GM12872 (cell line): ENCODE measurements around the gene CCDC148.

Experiments
- TF ChIP-seq, protein P1 (sequence below): IDR thresholded peaks from 3 replicates; pipeline ENCODE4 v1.5.1; 2011; ENCODE audit warnings: low read depth, mild to moderate bottlenecking, low read length, moderate library complexity; ENCODE audit not compliant: insufficient read depth

CCDC148 gene

DNA sequence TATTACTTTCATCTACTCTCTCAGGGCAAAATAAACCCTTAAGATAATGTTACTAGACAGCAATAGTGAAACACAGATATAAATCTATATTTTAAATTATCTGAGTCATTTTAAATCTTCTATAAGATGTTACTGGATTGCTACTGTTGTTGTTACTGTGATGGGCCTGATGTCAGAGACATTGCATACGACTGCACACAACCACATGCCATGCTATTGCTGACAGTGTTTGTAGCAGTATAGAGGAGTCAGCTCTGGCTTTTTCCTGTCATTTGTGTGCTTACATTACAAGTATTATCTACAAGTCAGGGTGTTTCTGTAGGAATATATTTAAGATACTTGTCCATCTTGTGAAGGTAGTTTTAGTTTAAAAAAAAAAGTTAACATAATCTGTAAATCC is 63.9 kb downstream of the CCDC148 start:
- TF ChIP-seq, protein P1, sequence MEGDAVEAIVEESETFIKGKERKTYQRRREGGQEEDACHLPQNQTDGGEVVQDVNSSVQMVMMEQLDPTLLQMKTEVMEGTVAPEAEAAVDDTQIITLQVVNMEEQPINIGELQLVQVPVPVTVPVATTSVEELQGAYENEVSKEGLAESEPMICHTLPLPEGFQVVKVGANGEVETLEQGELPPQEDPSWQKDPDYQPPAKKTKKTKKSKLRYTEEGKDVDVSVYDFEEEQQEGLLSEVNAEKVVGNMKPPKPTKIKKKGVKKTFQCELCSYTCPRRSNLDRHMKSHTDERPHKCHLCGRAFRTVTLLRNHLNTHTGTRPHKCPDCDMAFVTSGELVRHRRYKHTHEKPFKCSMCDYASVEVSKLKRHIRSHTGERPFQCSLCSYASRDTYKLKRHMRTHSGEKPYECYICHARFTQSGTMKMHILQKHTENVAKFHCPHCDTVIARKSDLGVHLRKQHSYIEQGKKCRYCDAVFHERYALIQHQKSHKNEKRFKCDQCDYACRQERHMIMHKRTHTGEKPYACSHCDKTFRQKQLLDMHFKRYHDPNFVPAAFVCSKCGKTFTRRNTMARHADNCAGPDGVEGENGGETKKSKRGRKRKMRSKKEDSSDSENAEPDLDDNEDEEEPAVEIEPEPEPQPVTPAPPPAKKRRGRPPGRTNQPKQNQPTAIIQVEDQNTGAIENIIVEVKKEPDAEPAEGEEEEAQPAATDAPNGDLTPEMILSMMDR, result no peak

DNA sequence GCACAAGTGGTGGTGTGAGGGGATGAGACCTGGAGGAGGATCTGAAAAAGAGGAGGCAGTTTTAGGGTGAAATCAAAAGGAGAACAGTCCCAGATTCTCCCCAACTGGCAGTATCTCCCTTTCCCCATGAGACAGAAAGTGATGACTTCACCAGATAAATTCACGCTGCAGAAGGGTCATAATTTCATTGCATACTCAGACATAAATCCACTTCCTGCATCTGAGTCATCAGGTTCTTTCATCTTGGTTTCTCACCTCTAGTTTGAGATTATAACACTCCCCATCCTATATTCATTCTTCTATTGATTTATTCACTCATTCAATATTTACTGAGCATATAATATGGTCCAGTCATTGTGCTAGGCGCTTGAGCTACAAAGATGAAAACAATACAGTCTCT is 64.7 kb downstream of the CCDC148 start:
- TF ChIP-seq, protein P1, result no peak

DNA sequence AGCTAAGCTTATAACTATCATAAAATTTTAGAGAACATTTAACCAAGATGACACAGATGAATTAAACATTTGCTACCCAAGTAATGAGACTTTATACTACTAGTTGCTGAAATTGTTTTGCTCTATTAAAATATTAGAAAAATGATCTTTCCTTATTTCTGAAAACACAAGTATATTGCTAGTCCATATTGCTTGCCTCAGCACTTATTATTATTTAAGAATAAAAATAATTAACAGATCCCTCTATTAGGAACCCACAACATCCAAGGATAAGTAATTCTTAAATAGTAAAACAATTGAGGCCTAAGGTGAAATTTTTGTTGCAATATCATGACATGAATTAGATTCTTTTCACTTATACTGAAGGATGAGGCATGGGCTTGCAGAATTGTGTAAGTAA is 65.2 kb downstream of the CCDC148 start:
- TF ChIP-seq, protein P1, result no peak

DNA sequence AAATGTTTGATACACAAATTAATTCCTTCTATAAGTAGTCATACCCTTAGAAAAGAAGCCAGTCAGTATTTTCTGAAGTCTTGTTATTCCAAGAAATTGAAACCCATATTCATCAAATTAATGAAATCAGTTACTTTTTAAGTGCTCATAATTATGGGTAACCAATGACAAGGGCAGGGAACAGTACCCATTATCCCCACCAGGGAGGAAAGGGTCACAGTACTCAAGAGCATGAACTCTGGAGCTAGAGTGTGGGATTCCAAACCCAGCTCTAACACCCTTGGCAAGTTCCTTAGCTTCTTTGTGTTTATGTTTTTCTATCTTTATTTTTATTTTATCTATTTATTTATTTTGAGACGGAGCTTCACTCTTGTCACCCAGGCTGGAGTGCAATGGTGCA is 68.4 kb downstream of the CCDC148 start:
- TF ChIP-seq, protein P1, result no peak

DNA sequence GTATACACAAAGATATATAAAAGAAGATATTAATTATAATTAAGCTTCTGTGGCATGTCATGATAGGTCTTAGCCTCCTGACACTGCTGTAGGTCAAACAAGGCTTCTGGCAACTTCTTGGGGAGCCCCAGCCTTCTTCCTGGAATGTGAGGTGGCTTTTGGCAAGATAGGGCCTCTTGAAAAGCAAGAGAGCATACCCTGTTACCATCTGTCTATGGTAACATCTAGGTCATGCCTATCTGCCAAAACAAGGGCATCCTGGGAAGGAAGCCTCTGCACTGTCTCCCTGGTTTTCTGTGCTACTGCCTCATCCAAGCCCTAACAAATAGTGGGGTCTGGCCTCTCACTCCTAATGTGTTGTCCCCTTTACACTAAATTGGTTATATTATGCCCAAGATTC is 70.9 kb downstream of the CCDC148 start:
- TF ChIP-seq, protein P1, result no peak

DNA sequence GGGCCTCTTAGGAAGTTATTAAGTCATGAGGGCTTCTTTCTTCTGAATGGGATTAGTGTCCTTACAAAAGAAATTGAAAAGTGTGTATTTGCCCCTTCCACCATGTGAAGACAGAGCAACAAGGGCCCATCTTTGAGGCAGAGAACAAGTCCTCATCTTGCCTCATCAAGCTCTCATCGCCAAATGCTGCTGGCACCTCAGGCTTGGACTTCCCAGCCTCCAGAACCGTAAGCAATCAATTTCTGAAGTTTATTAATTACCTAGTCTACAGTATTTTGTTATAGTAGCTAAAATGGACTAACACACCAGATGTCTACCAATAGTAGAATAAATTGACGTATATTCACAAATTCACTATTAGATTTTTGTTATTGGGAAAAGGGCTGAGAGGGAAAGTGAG is 74.6 kb downstream of the CCDC148 start:
- TF ChIP-seq, protein P1, result no peak

DNA sequence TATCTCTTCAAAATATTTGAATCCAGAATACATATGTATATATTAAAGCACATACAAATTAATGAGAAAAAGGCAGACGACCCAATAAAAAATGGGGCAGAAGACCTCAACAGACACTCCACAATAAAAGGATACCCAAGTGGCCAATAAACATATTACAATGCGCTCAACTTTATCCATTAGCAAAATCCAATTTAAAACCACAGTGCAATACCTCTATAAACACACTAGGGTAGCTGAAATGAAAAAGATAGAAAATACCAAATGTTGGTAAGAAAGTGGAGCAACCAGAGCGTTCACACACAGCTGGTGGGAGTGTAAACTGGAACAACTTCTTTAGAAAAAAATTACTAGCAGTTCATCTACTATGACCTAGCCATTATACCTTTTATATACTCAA is 75.3 kb downstream of the CCDC148 start:
- TF ChIP-seq, protein P1, result no peak

DNA sequence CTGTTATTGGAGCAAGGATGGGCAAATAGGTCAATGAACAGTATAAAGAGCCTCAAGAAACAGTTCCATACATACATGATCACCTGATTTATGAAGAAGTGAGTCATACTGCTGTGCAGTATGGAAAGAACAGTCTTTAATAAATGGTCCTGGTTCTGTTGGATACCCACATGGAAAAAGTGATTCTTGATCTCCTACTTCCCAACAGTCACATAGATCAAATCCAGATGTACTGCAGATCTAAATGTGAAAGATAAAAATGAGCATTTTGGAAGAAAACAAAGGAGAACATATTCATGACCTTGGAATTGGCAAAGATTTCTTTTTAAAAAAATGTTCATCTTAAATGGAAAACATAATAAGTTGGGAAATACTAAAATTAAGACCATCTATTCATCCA is 75.8 kb downstream of the CCDC148 start:
- TF ChIP-seq, protein P1, result no peak
